ENCODE measurements around the gene SMIM10L1.

GRCh38 chr12:11158885-11159444 is 12.0 kb upstream of the SMIM10L1 start:
- TF ChIP-seq CTCF (IDR thresholded peaks at IDR 0.05) (no peak), ZNF302 (CRISPR knock-in tag; IDR thresholded peaks at IDR 0.05) (no peak), JUN (IDR thresholded peaks at IDR 0.05) (no peak), USF2 (IDR thresholded peaks at IDR 0.05) (no peak), KDM1A (IDR thresholded peaks at IDR 0.05; ENCODE audit: low read depth) (no peak), MAX (IDR thresholded peaks at IDR 0.05) (no peak), POLR2A (IDR thresholded peaks at IDR 0.05; ENCODE audit: low read length) (no peak), REST (IDR thresholded peaks at IDR 0.05) (no peak), E2F6 (IDR thresholded peaks at IDR 0.05; ENCODE audit: borderline replicate concordance, low read depth) (no peak), MYC (IDR thresholded peaks at IDR 0.05; ENCODE audit: borderline replicate concordance, low read length) (no peak), TP53 (CRISPR knock-in tag; IDR thresholded peaks at IDR 0.05) (no peak), ESRRA (IDR thresholded peaks at IDR 0.05; ENCODE audit: borderline replicate concordance, low read length) (no peak)

Measured in A549 (cell line).